ENCODE measurements around the gene CACNG6. TPM values are rescaled to one million over a fixed set of nuclear protein-coding genes. Genes with fewer than 3 reads are reported as not detected.
"Not testable (repeated sequence)": the region's sequence is repeated elsewhere in the genome, so short reads cannot be mapped to it uniquely, and the experiment has no call there.

CACNG6 gene
- total RNA-seq, 4 donors from 2014 or later: 25.2 to 50.3 (median 31.0) TPM

DNA sequence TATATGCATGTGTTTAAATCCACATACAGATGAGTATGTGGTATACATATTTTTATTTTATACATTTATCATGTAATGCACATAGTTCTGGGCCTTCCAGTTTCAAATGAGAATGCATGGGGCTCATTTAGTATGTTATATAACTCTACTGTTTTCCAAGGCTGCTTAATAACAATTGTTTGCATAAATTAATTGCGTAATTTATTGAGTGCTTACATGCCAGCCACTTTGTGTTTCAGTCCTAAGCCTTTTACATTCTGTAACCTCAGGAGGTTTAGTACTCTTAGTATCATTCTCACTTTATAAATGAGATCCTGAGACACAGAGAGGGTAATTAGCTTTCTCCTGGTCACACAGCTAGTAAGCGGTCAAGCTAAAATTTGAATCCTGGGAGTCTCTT lies 45.4 kb upstream of the CACNG6 start:
- ATAC-seq (no peak), DNase-seq (no peak)
- H3K4me1 ChIP-seq: no peaks in the 10 kb centered on the region
- no peaks in the 10 kb centered on the region for H3K9me3 ChIP-seq
- no peak overlapping the region for H3K4me3 ChIP-seq
- in situ Hi-C loops (cut with MboI; ENCODE audit: low sequenced_read_pairs in 4 of 4): no loop called here
- peaks cover 28 to 46% (median 39%) of the 10 kb centered on the region in 3 donors for H3K27me3 ChIP-seq
- TF ChIP-seq POLR2A (IDR thresholded peaks at IDR 0.05): no peak
- TF ChIP-seq, protein P1, sequence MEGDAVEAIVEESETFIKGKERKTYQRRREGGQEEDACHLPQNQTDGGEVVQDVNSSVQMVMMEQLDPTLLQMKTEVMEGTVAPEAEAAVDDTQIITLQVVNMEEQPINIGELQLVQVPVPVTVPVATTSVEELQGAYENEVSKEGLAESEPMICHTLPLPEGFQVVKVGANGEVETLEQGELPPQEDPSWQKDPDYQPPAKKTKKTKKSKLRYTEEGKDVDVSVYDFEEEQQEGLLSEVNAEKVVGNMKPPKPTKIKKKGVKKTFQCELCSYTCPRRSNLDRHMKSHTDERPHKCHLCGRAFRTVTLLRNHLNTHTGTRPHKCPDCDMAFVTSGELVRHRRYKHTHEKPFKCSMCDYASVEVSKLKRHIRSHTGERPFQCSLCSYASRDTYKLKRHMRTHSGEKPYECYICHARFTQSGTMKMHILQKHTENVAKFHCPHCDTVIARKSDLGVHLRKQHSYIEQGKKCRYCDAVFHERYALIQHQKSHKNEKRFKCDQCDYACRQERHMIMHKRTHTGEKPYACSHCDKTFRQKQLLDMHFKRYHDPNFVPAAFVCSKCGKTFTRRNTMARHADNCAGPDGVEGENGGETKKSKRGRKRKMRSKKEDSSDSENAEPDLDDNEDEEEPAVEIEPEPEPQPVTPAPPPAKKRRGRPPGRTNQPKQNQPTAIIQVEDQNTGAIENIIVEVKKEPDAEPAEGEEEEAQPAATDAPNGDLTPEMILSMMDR (IDR thresholded peaks at IDR 0.05 in 4 of 5, conservative IDR thresholded peaks at IDR 0.05 in 1 of 5): no peak
- no peak overlapping the region for H3K27ac ChIP-seq
- H3K36me3 ChIP-seq: no peaks in the 10 kb centered on the region
- intact Hi-C loops (cut with DNase I; ENCODE audit: low total_unique reads): no loop called here

DNA sequence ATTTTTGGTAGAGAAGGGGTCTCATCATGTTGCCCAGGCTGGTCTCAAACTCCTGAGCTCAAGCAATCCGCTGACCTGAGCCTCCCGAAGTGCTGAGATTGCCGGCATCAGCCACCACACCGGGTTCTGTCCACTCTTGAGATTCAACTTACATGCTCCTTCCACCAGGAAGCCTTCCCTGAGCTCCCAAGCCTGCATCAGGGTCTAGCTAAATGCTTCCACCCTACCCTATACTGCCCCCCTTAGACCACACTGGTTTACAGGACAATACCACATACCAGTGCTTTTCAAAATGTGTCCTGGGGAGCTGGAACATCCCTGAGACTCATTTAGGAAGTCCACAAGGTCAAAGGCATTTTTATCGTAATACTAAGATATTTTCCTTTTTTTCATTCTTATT lies 43.8 kb upstream of the CACNG6 start:
- Histone ChIP-seq H3K27ac (no peak overlapping the region), H3K4me3 (no peak overlapping the region), H3K9me3 (no peaks in the 10 kb centered on the region), H3K27me3 (peaks cover 12 to 30% (median 22%) of the 10 kb centered on the region in 3 donors), H3K36me3 (no peaks in the 10 kb centered on the region), H3K4me1 (no peaks in the 10 kb centered on the region)
- in situ Hi-C loops (cut with MboI; ENCODE audit: low sequenced_read_pairs in 4 of 4): no loop called here
- TF ChIP-seq, protein P1 (IDR thresholded peaks at IDR 0.05 in 4 of 5, conservative IDR thresholded peaks at IDR 0.05 in 1 of 5): no peak
- TF ChIP-seq POLR2A (IDR thresholded peaks at IDR 0.05): no peak
- intact Hi-C loops (cut with DNase I; ENCODE audit: low total_unique reads): no loop called here
- no peak for ATAC-seq
- DNase-seq: no peak

DNA sequence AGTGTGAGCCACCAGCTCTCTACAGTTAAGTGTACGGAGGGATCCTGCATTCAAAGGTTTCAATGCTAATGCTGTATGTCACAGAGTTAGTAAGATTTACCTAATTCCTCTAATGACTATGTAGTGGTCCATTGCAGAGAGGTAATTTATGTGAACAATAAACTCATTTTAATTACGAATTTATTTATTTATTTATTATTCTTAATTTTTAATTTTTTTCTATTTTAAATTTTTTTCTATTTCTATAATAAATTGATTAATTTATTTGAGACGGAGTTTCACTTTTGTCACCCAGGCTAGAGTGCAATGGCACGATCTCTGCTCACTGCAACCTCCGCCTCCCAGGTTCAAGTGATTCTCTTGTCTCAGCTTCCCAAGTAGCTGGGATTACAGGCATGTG lies 42.8 kb upstream of the CACNG6 start:
- H3K9me3 ChIP-seq; DNase-seq; H3K4me3 ChIP-seq; in situ Hi-C loops (cut with MboI; ENCODE audit: low sequenced_read_pairs in 4 of 4); H3K36me3 ChIP-seq; intact Hi-C loops (cut with DNase I; ENCODE audit: low total_unique reads); ATAC-seq; H3K27ac ChIP-seq; H3K4me1 ChIP-seq: not testable (repeated sequence)
- peaks cover 5 to 28% (median 18%) of the 10 kb centered on the region in 3 donors for H3K27me3 ChIP-seq

DNA sequence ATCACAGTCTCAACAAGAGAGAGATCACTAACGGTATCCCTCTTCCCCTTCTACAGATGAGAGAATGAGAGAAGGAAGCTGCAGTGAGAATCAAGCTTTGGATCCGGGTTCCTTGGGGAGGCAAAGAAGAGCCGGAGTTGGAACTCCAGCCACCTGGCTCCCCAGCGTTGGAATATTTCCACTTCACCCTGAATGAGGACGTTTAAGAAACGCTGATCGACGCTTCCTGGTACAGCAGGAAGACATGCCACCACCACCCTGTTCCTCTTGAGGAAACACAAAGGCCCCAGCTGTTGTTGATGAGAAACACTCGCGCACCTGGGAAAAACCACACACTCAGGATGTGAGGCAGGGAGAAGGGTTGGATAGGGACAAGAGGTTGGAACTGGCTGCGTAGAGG lies 40.0 kb upstream of the CACNG6 start:
- Histone ChIP-seq H3K4me3 (no peak overlapping the region), H3K36me3 (no peaks in the 10 kb centered on the region), H3K27ac (no peak overlapping the region), H3K9me3 (no peaks in the 10 kb centered on the region), H3K27me3 (peaks cover 5 to 35% (median 18%) of the 10 kb centered on the region in 3 donors), H3K4me1 (no peaks in the 10 kb centered on the region)
- TF ChIP-seq, protein P1 (IDR thresholded peaks at IDR 0.05 in 4 of 5, conservative IDR thresholded peaks at IDR 0.05 in 1 of 5): no peak
- TF ChIP-seq POLR2A (IDR thresholded peaks at IDR 0.05): no peak
- intact Hi-C loops (cut with DNase I; ENCODE audit: low total_unique reads) (no loop called here), in situ Hi-C loops (cut with MboI; ENCODE audit: low sequenced_read_pairs in 4 of 4) (no loop called here)
- ATAC-seq (no peak), DNase-seq (no peak)

DNA sequence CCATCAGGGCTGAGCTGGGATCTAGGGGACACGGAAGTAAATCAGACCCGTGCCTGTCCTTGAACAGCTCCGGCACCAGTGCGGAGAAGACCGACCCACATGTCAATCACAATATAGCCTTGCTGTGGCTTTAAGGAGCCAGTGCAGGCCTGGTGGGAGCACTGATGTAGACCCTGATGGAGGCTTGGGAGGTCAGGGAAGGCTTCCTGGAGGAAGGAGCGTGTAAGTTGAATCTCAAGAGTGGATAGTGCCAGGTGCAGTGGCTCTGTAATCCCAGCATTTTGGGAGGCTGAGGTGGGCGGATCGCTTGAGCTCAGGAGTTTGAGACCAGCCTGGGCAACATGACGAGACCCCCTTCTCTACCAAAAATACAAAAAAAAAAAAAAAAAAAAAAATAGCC lies 39.5 kb upstream of the CACNG6 start:
- no peaks in the 10 kb centered on the region for H3K4me1 ChIP-seq
- H3K27me3 ChIP-seq: peaks cover 8 to 37% (median 19%) of the 10 kb centered on the region in 3 donors
- TF ChIP-seq, protein P1 (IDR thresholded peaks at IDR 0.05 in 4 of 5, conservative IDR thresholded peaks at IDR 0.05 in 1 of 5): no peak
- no peak for TF ChIP-seq POLR2A (IDR thresholded peaks at IDR 0.05)
- H3K36me3 ChIP-seq: no peaks in the 10 kb centered on the region
- no peak overlapping the region for H3K27ac ChIP-seq
- DNase-seq (no peak), ATAC-seq (no peak)
- H3K4me3 ChIP-seq: no peak overlapping the region
- in situ Hi-C loops (cut with MboI; ENCODE audit: low sequenced_read_pairs in 4 of 4) (no loop called here), intact Hi-C loops (cut with DNase I; ENCODE audit: low total_unique reads) (no loop called here)
- no peaks in the 10 kb centered on the region for H3K9me3 ChIP-seq

Data from gastrocnemius medialis (tissue), 4 donors.